ENCODE results near the gene TMEM131L.

TMEM131L gene

GRCh38 chr4:153531976-153532626 lies 65.9 kb downstream of the TMEM131L start:
- no peak for TF ChIP-seq CTCF (IDR thresholded peaks at IDR 0.05; ENCODE audit: low read length)
- no peak for TF ChIP-seq EZH2 (optimal IDR thresholded peaks at IDR 0.05; ENCODE audit: low read depth, low read length)
- TF ChIP-seq EZH2phosphoT487 (IDR thresholded peaks at IDR 0.05; ENCODE audit: low read length) = no peak
- Histone ChIP-seq H3K9ac (ENCODE audit: low read length) (no peak overlapping the region), H3K4me2 (ENCODE audit: low read depth, low read length) (no peak overlapping the region), H3K36me3 (replicated peaks; ENCODE audit: insufficient read depth, low read length) (no peaks in the 10 kb centered on the region), H3K27me3 (replicated peaks; ENCODE audit: insufficient read depth, low read length) (no peaks in the 10 kb centered on the region), H3K9me3 (replicated peaks; ENCODE audit: insufficient read depth, low read length) (no peaks in the 10 kb centered on the region), H2AFZ (ENCODE audit: low read length) (no peak overlapping the region), H3K79me2 (ENCODE audit: low read length) (no peaks in the 10 kb centered on the region), H3K4me1 (ENCODE audit: low read length) (peaks cover 9% of the 10 kb centered on the region), H3F3A (ENCODE audit: insufficient read depth, low read length) (no peaks in the 10 kb centered on the region), H3K4me3 (ENCODE audit: low read length) (no peak overlapping the region), H3K9me2 (replicated peaks; ENCODE audit: insufficient read depth, low read length) (no peaks in the 10 kb centered on the region), H3K27ac (ENCODE audit: low read length) (no peak overlapping the region), H4K20me1 (ENCODE audit: insufficient read depth, low read length) (no peaks in the 10 kb centered on the region)
- no peak for DNase-seq

- H3K79me2 ChIP-seq (ENCODE audit: low read length) = no peaks in the 10 kb centered on the region
- peaks cover 9% of the 10 kb centered on the region for H3K4me1 ChIP-seq (ENCODE audit: low read length)
- no peaks in the 10 kb centered on the region for H3K9me3 ChIP-seq (replicated peaks; ENCODE audit: insufficient read depth, low read length)
- H3K36me3 ChIP-seq (replicated peaks; ENCODE audit: insufficient read depth, low read length) = no peaks in the 10 kb centered on the region
- no peaks in the 10 kb centered on the region for H3K27me3 ChIP-seq (replicated peaks; ENCODE audit: insufficient read depth, low read length)
- H3K4me3 ChIP-seq (ENCODE audit: low read length) = no peak overlapping the region
- TF ChIP-seq CTCF (IDR thresholded peaks at IDR 0.05; ENCODE audit: low read length) (no peak), EZH2phosphoT487 (IDR thresholded peaks at IDR 0.05; ENCODE audit: low read length) (no peak), EZH2 (optimal IDR thresholded peaks at IDR 0.05; ENCODE audit: low read depth, low read length) (no peak)
- H3F3A ChIP-seq (ENCODE audit: insufficient read depth, low read length) = no peaks in the 10 kb centered on the region
- no peaks in the 10 kb centered on the region for H3K9me2 ChIP-seq (replicated peaks; ENCODE audit: insufficient read depth, low read length)
- H2AFZ ChIP-seq (ENCODE audit: low read length) = no peak overlapping the region
- H3K27ac ChIP-seq (ENCODE audit: low read length) = no peak overlapping the region
- no peak for DNase-seq
- H3K4me2 ChIP-seq (ENCODE audit: low read depth, low read length) = no peak overlapping the region
- no peak overlapping the region for H3K9ac ChIP-seq (ENCODE audit: low read length)
- H4K20me1 ChIP-seq (ENCODE audit: insufficient read depth, low read length) = no peaks in the 10 kb centered on the region
Observed at GRCh38 chr4:153532636-153533035, 66.5 kb downstream of the TMEM131L start.

GRCh38 chr4:153533387-153533786 lies 67.2 kb downstream of the TMEM131L start:
- Histone ChIP-seq H3K27me3 (replicated peaks; ENCODE audit: insufficient read depth, low read length) (no peaks in the 10 kb centered on the region), H2AFZ (ENCODE audit: low read length) (no peak overlapping the region), H3K4me2 (ENCODE audit: low read depth, low read length) (no peak overlapping the region), H3K4me1 (ENCODE audit: low read length) (peaks cover 9% of the 10 kb centered on the region), H3K9me3 (replicated peaks; ENCODE audit: insufficient read depth, low read length) (no peaks in the 10 kb centered on the region), H3K36me3 (replicated peaks; ENCODE audit: insufficient read depth, low read length) (no peaks in the 10 kb centered on the region), H3K9me2 (replicated peaks; ENCODE audit: insufficient read depth, low read length) (no peaks in the 10 kb centered on the region), H4K20me1 (ENCODE audit: insufficient read depth, low read length) (no peaks in the 10 kb centered on the region), H3K9ac (ENCODE audit: low read length) (no peak overlapping the region), H3K27ac (ENCODE audit: low read length) (no peak overlapping the region), H3K79me2 (ENCODE audit: low read length) (no peaks in the 10 kb centered on the region), H3F3A (ENCODE audit: insufficient read depth, low read length) (no peaks in the 10 kb centered on the region), H3K4me3 (ENCODE audit: low read length) (no peak overlapping the region)
- TF ChIP-seq EZH2 (optimal IDR thresholded peaks at IDR 0.05; ENCODE audit: low read depth, low read length) (no peak), EZH2phosphoT487 (IDR thresholded peaks at IDR 0.05; ENCODE audit: low read length) (no peak), CTCF (IDR thresholded peaks at IDR 0.05; ENCODE audit: low read length) (no peak)
- no peak for DNase-seq
